HG03571 (cell line): Measurements from ENCODE around the gene SGSM2.

Source experiments
- ATAC-seq: cut with Tn5 transposase; IDR thresholded peaks from one replicate; pipeline ENCODE4 v1.9.1; 2021; ENCODE audit not compliant: unreplicated experiment

The SGSM2 gene

DNA sequence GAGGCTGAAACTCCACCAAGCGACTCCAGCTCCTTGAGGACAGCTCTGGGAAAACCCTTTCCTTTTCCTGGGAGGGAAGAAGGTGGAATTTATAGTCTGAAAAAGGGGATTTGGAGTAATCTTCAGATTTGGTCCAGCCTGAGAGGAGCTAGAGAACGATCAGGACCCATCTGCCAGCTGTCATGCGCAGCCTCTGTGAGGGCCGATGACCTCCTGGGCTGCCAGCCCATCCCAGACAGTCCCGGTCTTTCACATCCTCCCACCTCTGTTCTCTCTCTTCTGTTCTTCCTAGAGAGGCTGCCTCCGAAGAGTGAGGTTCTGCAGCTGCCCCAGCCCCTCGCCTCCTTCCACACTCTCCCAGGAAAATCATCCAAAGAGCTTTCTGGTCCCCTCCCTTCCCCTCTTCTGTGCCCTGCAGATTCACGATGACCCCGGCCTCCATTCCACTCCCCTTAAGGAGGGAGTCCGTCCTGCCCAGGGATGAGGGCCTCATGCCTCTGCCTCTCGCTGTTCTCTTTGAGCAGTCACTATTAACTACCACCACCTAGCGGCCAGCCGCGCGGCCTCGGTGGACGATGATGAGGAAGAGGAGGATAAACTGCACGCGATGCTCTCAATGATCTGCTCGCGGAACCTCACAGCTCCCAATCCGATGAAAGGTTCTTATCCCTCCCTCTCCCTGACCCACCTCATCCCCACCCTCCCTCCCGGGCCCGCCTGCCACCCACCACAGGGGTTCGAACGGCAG lies 29.6 kb downstream of the SGSM2 start:
- no peak for ATAC-seq

DNA sequence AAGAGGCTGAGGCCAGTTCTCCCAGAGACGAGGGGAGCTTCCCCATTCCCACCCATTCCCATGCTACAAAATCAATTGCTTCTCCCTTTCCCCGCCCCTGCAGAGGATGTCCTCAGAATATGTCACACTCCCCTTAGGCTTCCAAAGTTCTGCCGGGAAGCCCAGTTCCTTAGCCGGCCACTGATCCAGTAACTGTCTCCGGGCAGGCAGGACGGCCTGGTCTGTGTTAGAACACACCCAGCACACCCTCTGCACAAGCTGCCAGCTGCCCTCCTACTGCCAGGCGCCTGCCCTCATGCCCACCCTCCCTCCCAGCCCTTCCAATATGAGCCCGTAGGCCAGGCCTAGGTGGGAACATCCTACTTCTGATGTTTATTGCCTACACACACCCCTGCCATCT lies 31.1 kb downstream of the SGSM2 start:
- no peak for ATAC-seq

DNA sequence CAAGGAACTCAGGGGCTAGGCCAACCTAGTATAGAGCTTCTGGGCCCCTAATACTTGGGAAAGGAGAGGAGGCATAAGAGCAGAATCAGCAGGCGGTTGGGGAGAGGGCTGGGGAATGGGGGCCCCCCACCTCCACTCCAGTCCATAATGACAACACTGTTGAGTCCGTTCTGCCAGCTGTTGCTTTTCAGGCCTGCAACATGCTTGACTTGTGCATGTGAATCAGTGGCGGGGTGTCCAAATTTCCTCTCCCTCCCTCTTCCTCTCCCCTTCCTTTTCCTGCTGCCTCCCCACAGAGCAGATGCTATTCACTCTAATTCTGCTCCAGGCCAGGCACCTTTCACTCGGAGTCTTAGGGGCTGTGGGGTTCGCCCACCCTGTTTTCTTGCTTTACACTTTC lies 31.7 kb downstream of the SGSM2 start:
- no peak for ATAC-seq

DNA sequence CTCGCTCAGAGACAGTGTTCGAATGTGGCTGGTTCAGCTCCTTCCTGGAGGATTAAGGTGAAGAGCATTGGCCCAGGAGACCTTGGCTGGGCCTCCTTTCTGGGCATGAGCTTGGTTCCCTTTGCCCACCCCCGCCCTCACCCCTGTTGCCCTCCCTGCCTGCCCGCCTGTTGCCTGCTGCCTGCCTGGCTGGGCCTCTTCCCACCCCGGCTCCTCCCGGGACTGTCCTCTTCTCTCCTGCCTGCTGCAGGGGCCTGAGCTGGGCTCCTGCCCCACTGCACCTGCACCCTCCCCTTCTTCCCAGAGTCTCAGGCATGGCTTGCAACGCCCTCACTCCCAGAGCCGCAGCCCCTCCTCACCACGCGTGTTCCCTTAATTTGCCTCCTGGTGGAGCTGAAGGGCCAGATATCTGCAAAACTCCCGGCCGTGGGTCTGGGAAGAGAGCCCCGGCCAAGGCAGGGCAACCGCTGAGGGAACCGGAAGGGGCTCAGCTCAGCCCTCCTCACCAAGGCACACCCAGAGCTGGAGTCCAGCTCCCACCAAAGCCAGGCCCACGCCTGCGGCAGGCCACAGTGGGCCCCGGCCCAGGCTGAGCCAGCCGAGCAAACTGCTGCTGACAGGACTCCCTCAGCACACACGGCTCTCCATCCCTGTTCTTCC lies 32.4 kb downstream of the SGSM2 start:
- no peak for ATAC-seq

DNA sequence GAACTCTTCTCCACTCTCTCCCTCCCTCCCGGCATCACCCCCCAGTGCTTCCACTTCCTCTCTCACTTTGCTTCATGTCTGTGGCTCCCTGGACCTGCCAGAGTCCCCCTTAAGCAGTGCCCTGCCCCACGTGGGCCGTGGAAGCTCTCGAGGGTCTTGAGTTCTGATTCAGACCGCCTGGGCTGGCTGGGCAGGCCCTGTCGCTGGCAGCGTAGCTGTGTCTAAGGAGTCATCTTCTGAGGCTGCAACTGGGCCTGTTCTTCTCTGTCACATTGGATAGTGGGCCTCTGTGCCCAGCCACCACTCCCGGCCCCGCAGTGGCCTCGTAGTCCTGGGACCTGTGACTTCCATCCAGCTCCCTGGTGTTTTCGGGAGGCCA lies 32.9 kb downstream of the SGSM2 start:
- no peak for ATAC-seq

DNA sequence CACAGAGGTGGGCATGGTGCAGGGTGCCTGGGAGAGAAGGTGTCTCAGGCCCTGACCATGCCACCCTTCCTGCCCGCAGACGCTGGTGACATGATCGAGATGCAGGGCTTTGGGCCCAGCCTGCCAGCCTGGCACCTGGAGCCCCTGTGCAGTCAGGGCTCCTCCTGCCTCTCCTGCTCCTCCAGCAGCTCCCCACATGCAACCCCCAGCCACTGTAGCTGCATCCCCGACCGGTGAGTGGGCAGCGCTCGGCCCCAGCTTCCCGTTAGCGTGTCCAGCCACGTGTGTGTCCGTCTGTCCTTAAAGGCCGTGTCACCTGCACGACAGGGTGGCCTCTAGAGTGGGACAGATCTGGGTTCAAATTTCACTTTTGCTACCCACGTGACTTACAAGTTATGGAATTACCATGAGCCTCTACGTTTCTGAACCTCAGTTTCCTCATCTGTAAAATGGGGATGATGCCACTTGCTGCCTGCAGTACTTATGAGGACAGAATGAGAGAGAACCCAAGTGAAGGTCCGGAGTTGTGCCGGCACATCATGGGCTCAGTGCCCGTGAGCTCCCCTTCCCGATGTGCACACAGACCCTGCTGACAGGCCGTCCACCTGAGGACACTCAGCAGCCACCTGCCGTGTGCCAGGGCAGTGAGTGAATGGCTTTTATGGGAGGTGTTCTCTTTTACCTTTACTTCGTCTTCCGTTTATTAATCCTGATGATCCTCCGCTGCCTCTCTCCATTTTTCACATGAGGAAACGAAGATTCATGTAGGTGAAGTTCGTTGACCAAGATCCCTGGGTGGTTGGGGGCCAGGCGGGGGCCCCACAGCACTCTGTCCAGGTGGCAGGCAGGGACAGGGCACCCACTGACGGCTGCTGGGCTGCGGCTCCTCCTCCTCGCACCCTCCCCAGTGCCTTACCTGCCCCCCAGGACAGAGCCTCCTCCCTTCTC lies 34.2 kb downstream of the SGSM2 start:
- ATAC-seq: no peak

DNA sequence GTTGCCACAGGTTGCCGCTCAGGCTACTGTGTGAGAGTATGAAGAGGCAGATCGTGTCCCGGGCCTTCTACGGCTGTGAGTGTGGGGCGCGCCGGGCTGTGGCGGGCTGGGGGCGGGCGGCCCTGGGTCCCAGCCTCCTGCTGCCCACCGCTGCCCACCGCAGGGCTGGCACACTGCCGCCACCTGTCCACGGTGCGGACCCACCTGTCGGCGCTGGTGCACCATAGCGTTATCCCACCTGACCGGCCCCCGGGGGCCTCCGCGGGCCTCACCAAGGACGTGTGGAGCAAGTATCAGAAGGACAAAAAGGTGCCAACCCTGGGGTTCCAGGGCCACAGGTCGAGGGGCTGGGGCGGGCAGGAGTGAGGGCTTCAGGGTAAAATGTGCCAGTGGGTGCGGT lies 34.9 kb downstream of the SGSM2 start:
- ATAC-seq: no peak

DNA sequence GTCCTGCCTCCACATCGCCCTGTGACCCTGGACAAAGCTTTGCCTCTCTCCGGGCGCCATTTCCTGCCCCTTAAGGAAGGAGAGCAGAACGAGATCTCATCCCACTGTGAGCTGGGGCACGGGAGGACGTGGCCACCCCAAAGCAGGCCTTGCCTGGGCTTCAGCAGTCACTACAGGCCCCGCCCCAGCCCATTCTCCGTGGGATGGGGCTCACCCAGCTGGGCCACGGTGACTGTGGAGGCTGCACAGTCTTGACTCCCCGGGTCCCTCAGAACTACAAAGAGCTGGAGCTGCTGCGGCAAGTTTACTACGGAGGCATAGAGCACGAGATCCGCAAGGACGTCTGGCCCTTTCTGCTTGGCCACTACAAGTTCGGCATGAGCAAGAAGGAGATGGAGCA lies 35.4 kb downstream of the SGSM2 start:
- no peak for ATAC-seq

DNA sequence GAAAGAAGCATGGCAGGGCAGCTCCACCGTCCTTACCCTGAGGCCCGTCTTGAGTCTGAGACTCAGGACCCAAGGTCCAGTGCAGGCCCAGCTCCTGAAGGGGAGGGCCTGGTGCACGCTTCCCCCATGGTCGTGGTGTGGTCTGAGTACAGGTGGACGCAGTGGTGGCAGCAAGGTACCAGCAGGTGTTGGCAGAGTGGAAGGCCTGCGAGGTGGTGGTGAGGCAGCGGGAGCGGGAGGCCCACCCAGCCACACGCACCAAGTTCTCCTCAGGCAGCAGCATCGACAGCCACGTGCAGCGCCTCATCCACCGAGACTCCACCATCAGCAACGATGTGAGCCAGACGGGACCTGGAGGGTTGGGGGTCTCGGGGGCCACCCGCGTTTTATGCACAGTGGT lies 35.9 kb downstream of the SGSM2 start:
- ATAC-seq: no peak

DNA sequence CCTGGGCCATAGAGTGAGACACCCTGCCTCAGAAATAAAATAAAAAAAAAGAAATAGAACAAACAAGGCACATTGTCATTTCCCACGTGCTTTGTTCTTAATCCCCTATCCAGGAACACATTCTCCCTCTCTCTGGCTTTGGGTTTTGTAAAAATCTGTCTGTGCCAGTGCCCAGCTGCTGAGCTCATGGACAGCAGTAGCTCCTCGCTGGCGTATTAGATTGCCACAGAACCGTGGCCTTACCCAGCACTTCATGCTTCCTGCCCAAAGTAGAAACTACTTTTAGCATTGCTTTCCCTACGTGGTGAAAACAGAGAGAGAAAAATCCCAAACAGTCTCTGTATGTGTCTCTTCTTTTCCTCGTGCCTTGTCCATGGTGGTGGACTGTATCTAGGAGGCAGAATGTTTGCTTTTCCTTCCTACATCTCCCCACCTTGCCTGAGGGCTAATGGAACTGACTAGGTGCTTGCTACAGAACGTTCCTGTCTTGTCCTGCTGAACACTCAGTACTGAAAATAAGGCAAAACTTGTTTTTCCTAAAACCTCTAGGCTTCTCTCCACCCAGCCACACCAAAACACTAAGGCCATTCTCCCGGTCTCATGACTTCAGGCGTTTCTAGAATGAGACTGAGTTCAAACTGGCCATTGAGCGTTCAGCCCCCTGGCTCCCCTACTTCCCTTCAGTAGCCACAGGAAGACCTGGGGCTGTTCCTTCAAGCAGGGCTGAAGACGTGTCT lies 37.4 kb downstream of the SGSM2 start:
- ATAC-seq: no peak

DNA sequence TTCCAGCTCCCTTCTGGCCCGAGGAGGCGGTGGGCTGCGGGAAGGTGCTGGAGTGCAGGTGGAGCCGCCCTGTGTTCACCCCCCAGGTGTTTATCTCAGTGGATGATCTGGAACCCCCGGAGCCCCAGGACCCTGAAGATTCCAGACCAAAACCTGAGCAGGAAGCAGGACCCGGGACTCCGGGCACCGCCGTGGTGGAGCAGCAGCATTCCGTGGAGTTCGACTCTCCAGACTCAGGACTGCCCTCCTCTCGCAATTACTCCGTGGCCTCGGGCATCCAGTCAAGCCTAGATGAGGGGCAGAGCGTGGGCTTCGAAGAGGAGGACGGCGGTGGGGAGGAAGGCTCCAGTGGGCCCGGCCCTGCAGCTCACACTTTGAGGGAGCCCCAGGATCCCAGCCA lies 38.1 kb downstream of the SGSM2 start:
- no peak for ATAC-seq

DNA sequence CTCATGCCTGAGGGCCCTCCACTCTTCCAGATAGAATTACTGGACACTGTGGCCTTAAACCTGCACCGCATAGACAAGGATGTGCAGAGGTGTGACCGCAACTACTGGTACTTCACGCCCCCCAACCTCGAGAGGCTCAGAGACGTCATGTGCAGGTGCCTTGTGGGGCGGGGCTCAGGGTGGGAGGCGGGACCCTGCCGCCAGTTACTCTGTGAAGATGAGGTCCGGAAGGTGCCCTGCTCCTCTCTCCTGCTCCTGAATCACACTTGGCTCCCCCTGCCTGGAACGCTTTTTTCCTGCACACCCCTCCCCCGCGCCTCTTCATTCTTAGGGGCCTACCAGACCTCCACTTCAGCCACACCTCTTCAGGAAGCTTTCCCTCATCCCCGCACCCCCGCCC lies 38.8 kb downstream of the SGSM2 start:
- ATAC-seq: no peak

DNA sequence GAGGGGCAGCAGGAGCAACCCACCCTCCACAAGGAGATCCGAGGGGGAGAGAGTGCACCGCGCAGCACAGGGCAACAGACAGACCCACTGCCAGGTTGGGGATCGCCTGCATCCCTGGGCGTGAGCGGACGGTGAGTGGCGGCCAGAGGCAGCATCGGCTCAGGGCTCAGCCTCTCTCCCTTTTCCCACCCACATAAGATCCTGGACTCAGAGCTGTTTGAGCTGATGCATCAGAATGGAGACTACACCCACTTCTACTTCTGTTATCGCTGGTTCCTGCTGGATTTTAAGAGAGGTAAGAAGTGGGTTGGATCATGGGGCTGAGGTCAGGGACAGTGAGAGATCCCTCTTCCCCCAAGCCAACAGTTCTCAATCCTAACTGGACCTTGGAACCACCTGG lies 40.4 kb downstream of the SGSM2 start:
- no peak for ATAC-seq

DNA sequence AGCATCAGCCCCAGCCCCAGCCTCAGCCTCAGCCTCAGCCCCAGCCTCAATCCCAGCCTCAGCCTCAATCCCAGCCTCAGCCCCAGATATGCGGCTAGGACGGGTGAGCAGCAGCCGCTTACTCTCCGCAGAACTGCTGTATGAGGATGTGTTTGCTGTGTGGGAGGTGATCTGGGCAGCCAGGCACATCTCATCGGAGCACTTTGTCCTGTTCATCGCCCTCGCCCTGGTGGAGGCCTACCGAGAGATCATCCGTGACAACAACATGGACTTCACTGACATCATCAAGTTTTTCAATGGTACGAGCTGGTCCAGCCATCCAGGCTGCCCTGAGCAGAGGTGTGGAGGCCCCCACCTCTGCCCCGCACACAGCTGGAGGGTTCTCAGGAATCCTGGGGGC lies 41.6 kb downstream of the SGSM2 start:
- no peak for ATAC-seq

DNA sequence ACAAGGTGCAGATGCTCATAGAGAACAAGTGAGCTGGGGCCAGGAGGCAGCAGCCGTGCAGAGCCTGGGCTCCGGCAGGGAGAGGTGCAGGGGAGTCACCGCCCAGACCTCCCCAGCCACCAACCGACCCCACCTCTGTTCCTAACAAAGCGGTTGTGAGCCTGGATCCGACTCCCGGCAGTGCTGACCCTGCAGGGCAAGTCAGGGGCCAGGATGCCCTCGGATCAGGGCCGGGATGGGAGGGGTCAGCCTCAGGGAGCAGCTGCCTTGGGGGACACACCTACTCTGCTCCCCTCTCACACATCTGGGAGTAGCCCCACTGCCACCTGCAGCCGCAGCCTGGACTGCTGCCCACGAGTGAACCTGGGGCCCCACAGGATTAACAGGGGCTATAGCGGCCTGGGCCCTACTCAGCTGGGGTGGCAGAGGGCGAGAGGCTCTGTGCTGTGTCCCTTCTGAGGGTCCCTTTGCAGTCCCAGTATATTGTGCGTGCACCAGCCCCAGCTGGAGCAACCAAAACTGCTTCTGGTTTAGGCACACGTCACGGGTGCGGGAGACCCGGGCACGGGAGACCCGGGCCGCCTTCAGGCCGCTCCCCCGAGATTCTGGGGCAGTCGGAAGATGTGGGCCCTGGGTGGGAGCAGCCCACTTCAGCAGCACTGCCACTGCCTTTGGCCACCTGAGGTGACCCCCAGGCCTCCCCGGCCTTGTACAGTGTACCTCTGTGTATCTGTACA lies 42.4 kb downstream of the SGSM2 start:
- ATAC-seq: no peak

DNA sequence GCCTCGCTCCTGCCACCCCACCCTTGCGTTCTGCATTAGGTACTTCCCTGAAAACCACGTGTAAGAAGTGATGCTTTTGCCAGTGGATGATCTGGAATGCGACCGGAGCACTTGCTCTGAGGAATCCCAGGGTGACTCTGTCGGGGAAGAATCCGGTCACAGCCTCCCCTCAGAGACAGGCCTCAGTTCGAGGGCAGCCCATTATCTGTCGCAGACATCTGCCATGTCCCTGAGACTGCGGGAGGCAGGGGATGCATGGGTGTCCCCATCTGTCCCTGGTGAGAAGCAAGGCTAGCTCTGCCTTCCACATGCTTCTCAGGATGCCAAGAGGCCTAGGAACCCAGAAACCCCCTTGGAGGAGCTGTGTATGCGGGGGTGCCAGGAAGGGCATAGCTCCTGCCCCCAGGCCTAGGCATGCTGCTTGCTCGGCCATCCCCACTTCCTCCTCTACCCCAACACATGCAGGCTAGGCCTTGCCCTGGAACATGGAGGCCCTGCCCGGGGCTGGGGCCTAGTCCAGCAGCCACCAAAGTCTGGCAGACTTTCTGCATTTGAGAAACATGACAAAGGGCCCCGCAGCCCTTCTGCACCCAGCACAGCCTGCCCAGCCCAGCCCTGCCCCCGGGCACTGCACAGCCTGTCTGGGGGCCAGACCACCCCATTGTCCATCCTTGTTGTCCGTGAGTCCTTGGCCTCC lies 43.1 kb downstream of the SGSM2 start:
- no peak for ATAC-seq

DNA sequence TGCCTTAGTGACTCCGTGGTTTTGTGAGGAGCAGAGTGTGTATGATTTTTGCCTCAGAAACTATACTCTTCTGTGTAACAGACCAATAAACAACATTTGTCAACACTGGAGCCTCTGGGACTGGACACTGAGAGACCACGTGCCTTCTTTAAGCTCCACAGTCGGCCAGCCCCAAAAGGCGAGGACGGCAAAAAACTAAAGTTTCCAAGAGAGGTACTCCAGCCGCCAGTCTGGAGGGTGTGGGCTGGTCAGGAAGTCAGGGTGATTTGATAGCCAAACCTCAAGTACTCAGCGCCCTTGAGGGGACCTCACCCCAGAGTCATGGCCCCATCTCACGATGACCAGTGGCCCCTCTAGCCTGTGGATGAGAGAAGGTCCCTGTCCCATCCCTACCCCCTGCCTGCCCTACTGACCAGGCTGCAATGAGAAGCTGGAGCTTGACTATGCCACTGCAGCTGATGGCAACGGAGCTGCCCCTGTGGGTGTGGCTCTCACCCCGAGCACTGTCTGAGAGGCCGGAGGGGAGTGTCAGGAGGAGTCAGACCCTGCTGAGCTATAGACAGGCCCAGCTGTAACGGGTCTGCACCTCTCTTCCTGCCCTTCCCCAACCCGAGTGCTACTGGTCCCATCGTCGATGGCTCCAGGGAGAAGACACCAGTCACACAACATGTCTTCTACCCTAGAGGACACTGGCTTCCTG lies 43.8 kb downstream of the SGSM2 start:
- no peak for ATAC-seq

DNA sequence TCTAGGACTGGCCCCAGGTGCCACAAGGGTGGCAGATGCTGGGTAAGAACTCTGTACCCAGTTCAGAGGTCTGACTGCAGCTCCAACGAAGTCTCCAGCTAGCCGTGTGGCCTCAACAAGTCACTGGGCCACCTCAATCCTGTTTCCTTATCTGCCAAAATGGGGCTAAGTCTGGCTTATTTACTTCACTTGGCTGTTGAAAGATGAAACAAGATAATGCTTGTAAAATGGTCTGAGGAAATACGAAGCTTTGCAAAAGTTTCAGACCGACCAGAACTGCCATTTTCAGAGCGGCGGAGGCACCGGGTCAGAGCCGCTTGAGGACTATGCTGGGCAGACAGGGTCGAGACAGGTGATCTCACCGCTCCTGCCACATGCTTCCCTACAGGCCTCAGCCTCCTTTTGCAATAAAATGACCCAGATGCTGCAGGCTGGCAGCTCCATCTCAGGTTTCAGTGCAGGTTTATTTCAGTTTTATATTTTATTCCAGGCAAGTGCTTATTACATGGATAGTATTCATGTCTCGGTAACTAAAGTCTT lies 46.4 kb downstream of the SGSM2 start:
- ATAC-seq: no peak
